GM23338 (cell line): ENCODE results near the gene CAMTA1. TPM values are rescaled to one million over a fixed set of nuclear protein-coding genes. Genes with fewer than 3 reads are reported as not detected.

Experiments used
- ATAC-seq: fragments of 200-7000 bp; cut with Tn5 transposase; 3 replicates; pipeline ENCODE4 v1.9.1; 2020
- DNase-seq: peaks from one replicate; pipeline ENCODE4 v3.0.0-alpha.2; 2015; ENCODE audit warnings: low spot score
- H2AFZ ChIP-seq: fragments of 200-600 bp; sonication (generic); 2 replicates; pipeline ENCODE4 v1.8.0; 2016; ENCODE audit warnings: antibody characterized with exemption, mild to moderate bottlenecking, moderate library complexity
- H3F3A ChIP-seq: fragments of 200-600 bp; sonication (generic); replicated peaks from 2 replicates; pipeline ENCODE4 v1.8.0; 2017; ENCODE audit warnings: antibody characterized with exemption, mixed run types, low read depth
- H3K27ac ChIP-seq: fragments of 200-600 bp; sonication (generic); 2 replicates; pipeline ENCODE4 v1.6.1; 2016; ENCODE audit warnings: low read depth
- H3K27me3 ChIP-seq: fragments of 200-600 bp; sonication (generic); 2 replicates; pipeline ENCODE4 v1.8.0; 2016; ENCODE audit warnings: mild to moderate bottlenecking, mixed run types, moderate library complexity; ENCODE audit not compliant: insufficient read depth
- H3K36me3 ChIP-seq: fragments of 200-600 bp; sonication (generic); 2 replicates; pipeline ENCODE4 v1.8.0; 2016; ENCODE audit warnings: mild to moderate bottlenecking; ENCODE audit not compliant: insufficient read depth
- H3K4me1 ChIP-seq: fragments of 200-600 bp; sonication (generic); 2 replicates; pipeline ENCODE4 v1.8.0; 2016; ENCODE audit warnings: mild to moderate bottlenecking, moderate library complexity; ENCODE audit not compliant: insufficient read depth
- H3K4me2 ChIP-seq: fragments of 200-600 bp; sonication (generic); 2 replicates; pipeline ENCODE4 v1.7.1; 2017; ENCODE audit warnings: mixed run types
- H3K4me3 ChIP-seq: fragments of 200-600 bp; sonication (generic); 2 replicates; pipeline ENCODE4 v1.6.1; 2016; ENCODE audit warnings: mixed run types
- H3K79me2 ChIP-seq: fragments of 200-600 bp; sonication (generic); replicated peaks from 2 replicates; pipeline ENCODE4 v1.8.0; 2017; ENCODE audit warnings: mild to moderate bottlenecking; ENCODE audit not compliant: insufficient read depth
- H3K9me2 ChIP-seq: fragments of 200-600 bp; sonication (generic); 2 replicates; pipeline ENCODE4 v1.8.0; 2017; ENCODE audit not compliant: insufficient read depth
- H4K20me1 ChIP-seq: fragments of 200-600 bp; sonication (generic); replicated peaks from 2 replicates; pipeline ENCODE4 v1.8.0; 2017; ENCODE audit warnings: mild to moderate bottlenecking; ENCODE audit not compliant: insufficient read depth
- H3K27ac Mint-ChIP-seq: 2 replicates; pipeline ENCODE4 v1.8.0; 2020; ENCODE audit warnings: inconsistent platforms, mild to moderate bottlenecking, moderate library complexity, mixed read lengths
- H3K27me3 Mint-ChIP-seq: 3 replicates; pipeline ENCODE4 v1.8.0; 2022; ENCODE audit warnings: low read depth, mild to moderate bottlenecking, moderate library complexity, mixed read lengths, inconsistent platforms; ENCODE audit not compliant: insufficient read depth, poor library complexity
- H3K36me3 Mint-ChIP-seq: 3 replicates; pipeline ENCODE4 v1.8.0; 2021; ENCODE audit warnings: low read depth, mild to moderate bottlenecking, inconsistent platforms, moderate library complexity, mixed read lengths
- H3K4me1 Mint-ChIP-seq: 3 replicates; pipeline ENCODE4 v1.8.0; 2020; ENCODE audit warnings: mild to moderate bottlenecking, inconsistent platforms, mixed read lengths
- H3K4me3 Mint-ChIP-seq: 3 replicates; pipeline ENCODE4 v1.8.0; 2021; ENCODE audit warnings: moderate library complexity, mild to moderate bottlenecking, inconsistent platforms, mixed read lengths
- H3K9me3 Mint-ChIP-seq: 3 replicates; pipeline ENCODE4 v1.8.0; 2020; ENCODE audit warnings: moderate library complexity, mild to moderate bottlenecking, inconsistent platforms, mixed read lengths
- CREB1 ChIP-seq: fragments of 250-450 bp; sonication (Bioruptor Pico); IDR thresholded peaks from 2 replicates; pipeline ENCODE4 v1.5.0; 2020; ENCODE audit warnings: low read depth, mild to moderate bottlenecking, moderate library complexity
- JUNB ChIP-seq: IDR thresholded peaks from one replicate; pipeline ENCODE4 v1.6.1; 2016; ENCODE audit warnings: antibody characterized with exemption; ENCODE audit not compliant: unreplicated experiment
- POLR2AphosphoS5 ChIP-seq: IDR thresholded peaks from 2 replicates; pipeline ENCODE4 v1.6.1; 2016; ENCODE audit warnings: antibody characterized with exemption, low read depth
- STAT1 ChIP-seq: IDR thresholded peaks from one replicate; pipeline ENCODE4 v1.6.1; 2016; ENCODE audit warnings: antibody characterized with exemption; ENCODE audit not compliant: unreplicated experiment
- ZNF114 ChIP-seq: fragments of 250-450 bp; sonication (Bioruptor Pico); IDR thresholded peaks from 2 replicates; pipeline ENCODE4 v1.5.0; 2020; ENCODE audit warnings: mild to moderate bottlenecking, moderate library complexity
- polyA plus RNA-seq: library from polyadenylated mRNA; unstranded; fragments of >200 nt; fragmentation: Nextera tagmentation; extraction: Ambion mirVana; gene quantifications from 2 replicates; pipeline ENCODE4 v1.2.1, GENCODE V29; 2016
- total RNA-seq: library from RNA; depleted of rRNA; stranded (reverse); fragments of >200 nt; shearing (Covaris generic); gene quantifications from 2 replicates; pipeline ENCODE4 v1.2.3, GENCODE V29; 2014
- TF ChIP-seq, protein P1 (sequence below), 2 experiments: fragments of 200-600 bp in 1 of 2; sonication (generic) in 1 of 2; conservative IDR thresholded peaks; 2 replicates each; pipeline versions ENCODE4 v1.5.1 to v1.6.1; 2016 to 2017; ENCODE audit warnings: antibody characterized with exemption in 2 of 2, low read depth in 2 of 2, mild to moderate bottlenecking in 2 of 2, moderate library complexity in 1 of 2
- TF ChIP-seq, protein P2 (sequence below): IDR thresholded peaks from one replicate; pipeline ENCODE4 v1.6.1; 2018; ENCODE audit warnings: antibody characterized with exemption; ENCODE audit not compliant: unreplicated experiment
- TF ChIP-seq, protein P3 (sequence below): fragments of 250-450 bp; sonication (Bioruptor Pico); IDR thresholded peaks from 2 replicates; pipeline ENCODE4 v1.5.0; 2020; ENCODE audit warnings: mild to moderate bottlenecking, moderate library complexity

The CAMTA1 gene
- total and polyA plus RNA-seq, 2 experiments from 2014 or later: 115 to 519 TPM

DNA sequence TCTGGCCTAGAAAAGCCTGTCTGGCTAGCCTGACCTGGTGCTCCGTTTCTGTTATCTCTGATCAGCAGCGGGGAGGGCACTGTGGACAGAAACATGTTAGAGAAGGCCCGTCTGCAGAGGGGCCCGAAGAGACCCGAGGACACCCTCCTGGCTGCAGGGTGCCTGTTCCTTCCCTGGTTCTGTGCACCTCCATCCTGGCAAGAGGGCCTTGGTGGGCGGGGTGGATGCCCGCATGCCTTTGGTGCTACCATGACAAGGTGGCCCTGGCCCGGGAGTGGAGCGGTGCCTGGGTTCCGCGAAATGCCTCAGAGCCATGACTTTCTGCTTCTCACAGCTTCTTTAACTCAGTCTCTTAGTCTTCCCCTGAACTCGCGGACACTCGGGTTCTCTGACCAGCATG is 233.6 kb downstream of the CAMTA1 start:
- H3K4me2 ChIP-seq: no peak overlapping the region
- peaks cover 15% of the 10 kb centered on the region for H3K4me1 Mint-ChIP-seq
- no peaks in the 10 kb centered on the region for H3K79me2 ChIP-seq
- no peaks in the 10 kb centered on the region for H3K9me2 ChIP-seq
- H3K27me3 Mint-ChIP-seq: no peaks in the 10 kb centered on the region
- H3K4me3 Mint-ChIP-seq: no peak overlapping the region
- ATAC-seq (no peak), DNase-seq (no peak)
- no peak overlapping the region for H3K27ac ChIP-seq
- TF ChIP-seq, protein P1, sequence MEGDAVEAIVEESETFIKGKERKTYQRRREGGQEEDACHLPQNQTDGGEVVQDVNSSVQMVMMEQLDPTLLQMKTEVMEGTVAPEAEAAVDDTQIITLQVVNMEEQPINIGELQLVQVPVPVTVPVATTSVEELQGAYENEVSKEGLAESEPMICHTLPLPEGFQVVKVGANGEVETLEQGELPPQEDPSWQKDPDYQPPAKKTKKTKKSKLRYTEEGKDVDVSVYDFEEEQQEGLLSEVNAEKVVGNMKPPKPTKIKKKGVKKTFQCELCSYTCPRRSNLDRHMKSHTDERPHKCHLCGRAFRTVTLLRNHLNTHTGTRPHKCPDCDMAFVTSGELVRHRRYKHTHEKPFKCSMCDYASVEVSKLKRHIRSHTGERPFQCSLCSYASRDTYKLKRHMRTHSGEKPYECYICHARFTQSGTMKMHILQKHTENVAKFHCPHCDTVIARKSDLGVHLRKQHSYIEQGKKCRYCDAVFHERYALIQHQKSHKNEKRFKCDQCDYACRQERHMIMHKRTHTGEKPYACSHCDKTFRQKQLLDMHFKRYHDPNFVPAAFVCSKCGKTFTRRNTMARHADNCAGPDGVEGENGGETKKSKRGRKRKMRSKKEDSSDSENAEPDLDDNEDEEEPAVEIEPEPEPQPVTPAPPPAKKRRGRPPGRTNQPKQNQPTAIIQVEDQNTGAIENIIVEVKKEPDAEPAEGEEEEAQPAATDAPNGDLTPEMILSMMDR (conservative IDR thresholded peaks at IDR 0.05; ENCODE audit: low read depth in 2 of 2): no peak
- no peak for TF ChIP-seq STAT1
- no peak for TF ChIP-seq JUNB
- TF ChIP-seq, protein P2, sequence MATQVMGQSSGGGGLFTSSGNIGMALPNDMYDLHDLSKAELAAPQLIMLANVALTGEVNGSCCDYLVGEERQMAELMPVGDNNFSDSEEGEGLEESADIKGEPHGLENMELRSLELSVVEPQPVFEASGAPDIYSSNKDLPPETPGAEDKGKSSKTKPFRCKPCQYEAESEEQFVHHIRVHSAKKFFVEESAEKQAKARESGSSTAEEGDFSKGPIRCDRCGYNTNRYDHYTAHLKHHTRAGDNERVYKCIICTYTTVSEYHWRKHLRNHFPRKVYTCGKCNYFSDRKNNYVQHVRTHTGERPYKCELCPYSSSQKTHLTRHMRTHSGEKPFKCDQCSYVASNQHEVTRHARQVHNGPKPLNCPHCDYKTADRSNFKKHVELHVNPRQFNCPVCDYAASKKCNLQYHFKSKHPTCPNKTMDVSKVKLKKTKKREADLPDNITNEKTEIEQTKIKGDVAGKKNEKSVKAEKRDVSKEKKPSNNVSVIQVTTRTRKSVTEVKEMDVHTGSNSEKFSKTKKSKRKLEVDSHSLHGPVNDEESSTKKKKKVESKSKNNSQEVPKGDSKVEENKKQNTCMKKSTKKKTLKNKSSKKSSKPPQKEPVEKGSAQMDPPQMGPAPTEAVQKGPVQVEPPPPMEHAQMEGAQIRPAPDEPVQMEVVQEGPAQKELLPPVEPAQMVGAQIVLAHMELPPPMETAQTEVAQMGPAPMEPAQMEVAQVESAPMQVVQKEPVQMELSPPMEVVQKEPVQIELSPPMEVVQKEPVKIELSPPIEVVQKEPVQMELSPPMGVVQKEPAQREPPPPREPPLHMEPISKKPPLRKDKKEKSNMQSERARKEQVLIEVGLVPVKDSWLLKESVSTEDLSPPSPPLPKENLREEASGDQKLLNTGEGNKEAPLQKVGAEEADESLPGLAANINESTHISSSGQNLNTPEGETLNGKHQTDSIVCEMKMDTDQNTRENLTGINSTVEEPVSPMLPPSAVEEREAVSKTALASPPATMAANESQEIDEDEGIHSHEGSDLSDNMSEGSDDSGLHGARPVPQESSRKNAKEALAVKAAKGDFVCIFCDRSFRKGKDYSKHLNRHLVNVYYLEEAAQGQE: no peak
- no peak for TF ChIP-seq ZNF114 (CRISPR knock-in tag)
- TF ChIP-seq, protein P3, sequence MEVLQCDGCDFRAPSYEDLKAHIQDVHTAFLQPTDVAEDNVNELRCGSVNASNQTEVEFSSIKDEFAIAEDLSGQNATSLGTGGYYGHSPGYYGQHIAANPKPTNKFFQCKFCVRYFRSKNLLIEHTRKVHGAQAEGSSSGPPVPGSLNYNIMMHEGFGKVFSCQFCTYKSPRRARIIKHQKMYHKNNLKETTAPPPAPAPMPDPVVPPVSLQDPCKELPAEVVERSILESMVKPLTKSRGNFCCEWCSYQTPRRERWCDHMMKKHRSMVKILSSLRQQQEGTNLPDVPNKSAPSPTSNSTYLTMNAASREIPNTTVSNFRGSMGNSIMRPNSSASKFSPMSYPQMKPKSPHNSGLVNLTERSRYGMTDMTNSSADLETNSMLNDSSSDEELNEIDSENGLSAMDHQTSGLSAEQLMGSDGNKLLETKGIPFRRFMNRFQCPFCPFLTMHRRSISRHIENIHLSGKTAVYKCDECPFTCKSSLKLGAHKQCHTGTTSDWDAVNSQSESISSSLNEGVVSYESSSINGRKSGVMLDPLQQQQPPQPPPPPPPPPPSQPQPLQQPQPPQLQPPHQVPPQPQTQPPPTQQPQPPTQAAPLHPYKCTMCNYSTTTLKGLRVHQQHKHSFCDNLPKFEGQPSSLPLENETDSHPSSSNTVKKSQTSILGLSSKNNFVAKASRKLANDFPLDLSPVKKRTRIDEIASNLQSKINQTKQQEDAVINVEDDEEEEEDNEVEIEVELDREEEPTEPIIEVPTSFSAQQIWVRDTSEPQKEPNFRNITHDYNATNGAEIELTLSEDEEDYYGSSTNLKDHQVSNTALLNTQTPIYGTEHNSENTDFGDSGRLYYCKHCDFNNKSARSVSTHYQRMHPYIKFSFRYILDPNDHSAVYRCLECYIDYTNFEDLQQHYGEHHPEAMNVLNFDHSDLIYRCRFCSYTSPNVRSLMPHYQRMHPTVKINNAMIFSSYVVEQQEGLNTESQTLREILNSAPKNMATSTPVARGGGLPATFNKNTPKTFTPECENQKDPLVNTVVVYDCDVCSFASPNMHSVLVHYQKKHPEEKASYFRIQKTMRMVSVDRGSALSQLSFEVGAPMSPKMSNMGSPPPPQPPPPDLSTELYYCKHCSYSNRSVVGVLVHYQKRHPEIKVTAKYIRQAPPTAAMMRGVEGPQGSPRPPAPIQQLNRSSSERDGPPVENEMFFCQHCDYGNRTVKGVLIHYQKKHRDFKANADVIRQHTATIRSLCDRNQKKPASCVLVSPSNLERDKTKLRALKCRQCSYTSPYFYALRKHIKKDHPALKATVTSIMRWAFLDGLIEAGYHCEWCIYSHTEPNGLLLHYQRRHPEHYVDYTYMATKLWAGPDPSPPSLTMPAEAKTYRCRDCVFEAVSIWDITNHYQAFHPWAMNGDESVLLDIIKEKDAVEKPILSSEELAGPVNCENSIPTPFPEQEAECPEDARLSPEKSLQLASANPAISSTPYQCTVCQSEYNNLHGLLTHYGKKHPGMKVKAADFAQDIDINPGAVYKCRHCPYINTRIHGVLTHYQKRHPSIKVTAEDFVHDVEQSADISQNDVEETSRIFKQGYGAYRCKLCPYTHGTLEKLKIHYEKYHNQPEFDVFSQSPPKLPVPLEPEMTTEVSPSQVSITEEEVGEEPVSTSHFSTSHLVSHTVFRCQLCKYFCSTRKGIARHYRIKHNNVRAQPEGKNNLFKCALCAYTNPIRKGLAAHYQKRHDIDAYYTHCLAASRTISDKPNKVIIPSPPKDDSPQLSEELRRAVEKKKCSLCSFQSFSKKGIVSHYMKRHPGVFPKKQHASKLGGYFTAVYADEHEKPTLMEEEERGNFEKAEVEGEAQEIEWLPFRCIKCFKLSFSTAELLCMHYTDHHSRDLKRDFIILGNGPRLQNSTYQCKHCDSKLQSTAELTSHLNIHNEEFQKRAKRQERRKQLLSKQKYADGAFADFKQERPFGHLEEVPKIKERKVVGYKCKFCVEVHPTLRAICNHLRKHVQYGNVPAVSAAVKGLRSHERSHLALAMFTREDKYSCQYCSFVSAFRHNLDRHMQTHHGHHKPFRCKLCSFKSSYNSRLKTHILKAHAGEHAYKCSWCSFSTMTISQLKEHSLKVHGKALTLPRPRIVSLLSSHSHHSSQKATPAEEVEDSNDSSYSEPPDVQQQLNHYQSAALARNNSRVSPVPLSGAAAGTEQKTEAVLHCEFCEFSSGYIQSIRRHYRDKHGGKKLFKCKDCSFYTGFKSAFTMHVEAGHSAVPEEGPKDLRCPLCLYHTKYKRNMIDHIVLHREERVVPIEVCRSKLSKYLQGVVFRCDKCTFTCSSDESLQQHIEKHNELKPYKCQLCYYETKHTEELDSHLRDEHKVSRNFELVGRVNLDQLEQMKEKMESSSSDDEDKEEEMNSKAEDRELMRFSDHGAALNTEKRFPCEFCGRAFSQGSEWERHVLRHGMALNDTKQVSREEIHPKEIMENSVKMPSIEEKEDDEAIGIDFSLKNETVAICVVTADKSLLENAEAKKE: no peak
- TF ChIP-seq CREB1 (CRISPR knock-in tag): no peak
- TF ChIP-seq POLR2AphosphoS5: no peak
- H3K36me3 ChIP-seq: no peaks in the 10 kb centered on the region
- H3K4me1 ChIP-seq: peaks cover 15% of the 10 kb centered on the region
- no peak overlapping the region for H3K27ac Mint-ChIP-seq
- no peak overlapping the region for H3K4me3 ChIP-seq
- no peaks in the 10 kb centered on the region for H3K27me3 ChIP-seq
- no peaks in the 10 kb centered on the region for H4K20me1 ChIP-seq
- H3K36me3 Mint-ChIP-seq: no peaks in the 10 kb centered on the region
- no peaks in the 10 kb centered on the region; the same call in 2 of the 3 replicates for H3K9me3 Mint-ChIP-seq
- no peaks in the 10 kb centered on the region for H3F3A ChIP-seq
- H2AFZ ChIP-seq: no peak overlapping the region
